IPS-11a (cell line): Measurements from ENCODE around the gene CFAP119.
"Not testable (repeated sequence)": the region's sequence is repeated elsewhere in the genome, so short reads cannot be mapped to it uniquely, and the experiment has no call there.

Source experiments
- H3K4me3 ChIP-seq: one replicate; pipeline ENCODE4 v1.5.1; 2013; ENCODE audit warnings: low read depth, low read length, control low read depth

The CFAP119 gene

DNA sequence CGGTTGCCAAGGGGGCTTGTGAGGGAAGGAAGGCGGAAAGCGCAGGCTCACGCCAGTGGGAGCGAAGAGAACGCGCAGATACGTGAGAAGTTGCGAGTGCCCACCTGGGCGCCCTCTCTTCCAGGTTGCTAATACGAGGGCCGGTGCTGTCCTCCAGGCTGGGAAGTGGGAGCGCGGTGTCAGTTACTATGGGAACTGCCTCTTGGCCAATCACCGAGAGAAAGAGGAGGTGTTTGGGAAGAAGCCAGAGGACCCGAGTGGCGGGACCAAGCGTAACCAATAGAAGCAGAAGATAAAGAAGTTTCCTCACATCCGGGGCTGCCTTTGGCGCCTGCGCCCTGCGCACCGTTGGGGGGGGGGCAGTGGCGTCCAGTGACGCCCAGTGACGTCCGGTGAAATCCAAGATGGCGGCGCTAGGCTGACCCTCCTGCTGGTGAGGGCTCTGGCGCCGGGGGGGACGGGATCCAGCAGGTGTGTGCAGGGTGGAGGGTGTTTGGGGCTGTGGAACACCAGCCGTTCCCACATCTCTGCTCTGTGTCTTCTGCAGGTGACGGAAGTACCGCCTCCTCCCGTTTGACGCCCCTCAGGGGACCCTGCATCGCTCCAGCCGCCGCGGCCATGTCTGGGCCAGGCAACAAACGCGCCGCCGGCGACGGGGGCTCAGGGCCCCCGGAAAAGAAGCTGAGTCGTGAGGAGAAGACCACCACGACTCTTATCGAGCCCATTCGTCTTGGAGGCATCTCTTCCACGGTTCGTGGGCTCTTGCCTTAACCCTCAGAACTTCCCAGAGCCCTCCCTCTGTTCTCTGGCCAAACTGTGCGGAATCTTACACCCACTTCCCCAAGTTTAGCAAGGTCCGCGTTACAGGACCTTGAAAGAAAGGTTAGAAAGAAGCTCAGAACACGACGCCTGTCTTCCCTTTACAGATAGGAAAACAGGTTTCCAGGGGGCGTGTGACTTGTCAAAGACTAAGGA, at the start of gene CFAP119, which contains the start of gene RNF40:
Gene CFAP119, minus strand, starts transcription at position 135 of the 975 bp plus-strand sequence. CDS start 314 bp downstream, outside the sequence.
Gene RNF40, plus strand, starts transcription at position 395 of the 975 bp plus-strand sequence. Its CDS starts 224 bp downstream, at position 619.
- peak within 1 kb of the TSS; percentile 88 for H3K4me3 ChIP-seq

DNA sequence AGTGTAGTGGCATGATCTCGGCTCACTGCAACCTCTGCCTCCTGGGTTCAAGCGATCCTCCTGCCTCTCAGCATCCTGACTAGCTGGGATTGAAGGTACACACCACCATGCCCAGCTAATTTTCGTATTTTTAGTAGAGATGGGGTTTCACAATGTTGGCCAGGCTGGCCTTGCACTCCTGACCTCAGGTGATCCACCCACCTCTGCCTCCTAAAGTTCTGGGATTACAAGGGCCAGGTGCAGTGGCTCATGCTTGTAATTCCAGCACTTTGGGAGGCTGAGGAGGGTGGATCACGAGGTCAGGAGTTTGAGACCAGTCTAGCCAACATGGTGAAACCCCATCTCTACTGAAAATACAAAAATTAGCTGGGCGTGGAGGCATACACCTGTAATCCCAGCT, 47.8 kb upstream of the CFAP119 start:
- not testable (repeated sequence) for H3K4me3 ChIP-seq

DNA sequence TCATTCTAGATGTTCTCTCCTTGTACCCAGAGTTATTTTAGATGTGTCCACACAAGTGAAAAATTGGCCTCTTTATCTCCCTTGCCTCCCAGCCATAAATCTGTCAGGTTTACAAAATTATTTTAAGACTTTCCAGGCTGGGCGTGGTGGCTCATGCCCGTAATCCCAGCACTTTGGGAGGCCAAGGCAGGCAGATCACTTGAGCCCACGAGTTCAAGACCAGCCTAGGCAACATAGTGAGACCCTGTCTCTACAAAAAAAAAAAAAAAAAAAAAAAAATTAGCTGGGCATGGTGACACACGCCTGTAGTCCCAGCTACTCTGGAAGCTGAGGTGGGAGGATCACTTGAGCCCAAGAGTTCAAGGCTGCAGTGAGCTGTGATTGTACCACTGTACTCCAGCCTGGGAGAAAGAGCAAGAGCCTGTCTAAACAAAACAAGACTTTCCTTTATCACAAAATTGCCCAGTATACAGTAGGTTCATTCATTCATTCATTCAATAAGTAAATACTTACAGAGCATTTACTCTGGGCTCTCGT, 47.1 kb upstream of the CFAP119 start:
- not testable (repeated sequence) for H3K4me3 ChIP-seq

DNA sequence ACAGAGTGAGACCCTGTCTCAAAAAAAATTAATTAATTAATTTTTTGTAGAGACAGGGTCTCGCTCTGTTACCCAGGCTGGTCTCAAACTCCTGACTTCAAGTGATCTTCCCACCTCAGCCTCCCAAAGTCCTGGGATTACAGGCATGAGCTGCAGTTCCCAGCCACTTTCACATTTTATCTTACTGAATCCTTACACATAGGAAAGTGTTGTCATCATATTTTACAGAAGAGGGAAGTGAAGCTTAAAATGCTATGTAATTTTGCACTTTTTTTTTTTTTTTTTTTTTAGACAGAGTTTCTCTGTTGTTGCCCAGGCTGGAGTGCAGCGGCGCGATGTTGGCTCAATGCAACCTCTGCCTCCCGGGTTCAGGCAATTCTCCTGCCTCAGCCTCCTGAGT, 46.3 kb upstream of the CFAP119 start:
- H3K4me3 ChIP-seq: no peak overlapping the region

DNA sequence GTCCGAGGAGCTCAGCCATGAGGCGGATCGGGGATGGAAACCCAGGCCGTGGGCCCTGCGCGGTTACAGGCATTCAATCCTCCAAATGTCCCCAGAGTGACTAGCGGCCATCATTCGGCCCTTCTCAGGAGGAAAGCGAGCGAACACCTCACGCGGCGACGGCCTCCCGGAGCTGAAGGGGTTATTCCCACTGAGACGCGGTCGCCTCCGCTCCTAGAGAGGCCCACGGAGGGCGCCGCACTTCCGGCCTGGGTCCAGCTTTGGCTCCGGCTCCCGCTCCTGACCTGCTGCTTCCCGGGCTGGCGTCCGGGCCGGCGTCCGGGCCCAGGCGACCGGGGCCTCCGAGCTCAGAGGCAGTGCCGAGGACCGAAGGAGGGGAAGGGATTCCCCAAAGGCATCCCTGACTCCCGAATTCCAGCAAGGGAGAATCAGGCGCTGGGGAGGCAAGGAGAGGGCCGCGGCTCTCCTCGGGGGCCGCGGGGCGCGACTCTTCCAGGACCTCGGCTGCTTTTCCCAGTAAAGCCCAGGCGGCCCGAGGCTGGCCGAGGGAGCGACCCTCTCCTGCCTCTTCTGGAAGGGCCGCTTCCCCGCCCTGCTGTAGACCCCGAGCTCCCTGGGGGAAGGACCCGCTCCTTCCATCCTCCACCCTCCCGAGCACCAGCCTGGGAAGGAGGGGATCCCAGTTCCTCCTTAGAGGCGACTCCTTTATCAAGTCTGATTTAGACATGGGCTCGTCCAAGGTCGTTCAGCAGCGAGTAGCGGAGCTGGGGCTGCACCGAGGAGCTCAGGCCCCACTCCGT, 43.7 kb upstream of the CFAP119 start:
- peak overlapping the region; percentile 62 for H3K4me3 ChIP-seq

DNA sequence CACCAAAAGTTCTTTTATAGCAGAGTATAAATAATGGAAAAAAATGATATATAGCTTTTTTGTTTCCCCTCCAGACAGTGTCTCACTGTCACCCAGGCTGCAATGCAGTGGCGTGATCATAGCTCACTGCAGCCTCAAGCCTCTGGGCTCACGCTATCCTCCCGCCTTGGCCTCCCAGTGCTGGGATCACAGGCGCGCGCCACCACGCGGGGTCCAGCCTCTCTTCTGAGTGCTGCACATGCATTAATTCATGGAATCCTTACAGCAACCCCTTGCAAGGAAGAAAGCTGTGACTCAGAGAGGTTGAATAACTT, 43.2 kb upstream of the CFAP119 start:
- peak overlapping the region; percentile 62 for H3K4me3 ChIP-seq

DNA sequence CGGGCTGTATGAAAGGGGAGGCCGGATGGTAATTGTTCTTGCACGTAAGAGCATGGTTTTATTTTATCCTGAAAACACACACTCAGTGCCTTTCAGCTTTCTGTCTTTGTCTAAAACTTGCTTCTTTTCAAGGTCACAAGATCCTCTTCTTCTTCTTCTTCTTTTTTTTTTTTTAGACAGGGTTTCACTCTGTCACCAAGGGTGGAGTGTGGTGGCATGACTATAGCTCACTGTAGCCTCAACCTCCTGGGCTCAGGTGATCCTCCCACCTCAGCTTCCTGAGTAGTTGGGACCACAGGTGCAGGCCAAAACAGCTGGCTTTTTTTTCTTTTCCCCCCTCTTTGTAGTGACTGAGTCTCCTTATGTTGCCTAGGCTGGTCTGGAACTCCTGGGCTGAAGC, 41.1 kb upstream of the CFAP119 start:
- H3K4me3 ChIP-seq: no peak overlapping the region

DNA sequence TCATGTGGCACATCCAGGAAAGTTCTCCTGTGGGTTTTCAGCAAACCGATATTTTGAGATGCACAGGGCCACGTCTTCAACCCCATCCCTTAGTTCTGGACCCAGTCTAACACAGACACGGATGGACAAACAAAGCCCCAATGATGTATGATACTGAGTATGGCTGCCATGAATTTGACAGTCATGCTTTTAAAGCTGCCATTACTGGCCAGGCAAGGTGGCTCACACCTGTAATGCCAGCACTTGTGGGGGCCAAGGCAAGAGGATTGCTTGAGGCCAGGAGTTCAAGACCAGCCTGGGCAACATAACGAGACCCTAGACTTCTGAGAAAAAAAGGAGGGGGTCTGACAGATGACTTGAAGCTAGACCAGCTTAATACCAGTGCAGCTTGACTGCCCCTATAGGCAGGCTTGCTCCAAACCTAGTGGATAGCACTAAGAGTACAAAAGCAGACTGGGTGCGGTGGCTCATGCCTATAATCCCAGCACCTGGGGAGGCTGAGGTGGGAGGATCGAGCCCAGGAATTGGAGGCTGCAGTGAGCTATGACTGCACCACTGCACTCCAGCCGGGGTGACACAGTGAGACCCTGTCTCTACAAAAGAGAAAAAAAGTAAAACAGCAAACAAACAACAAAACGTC, 35.9 kb upstream of the CFAP119 start:
- no peak overlapping the region for H3K4me3 ChIP-seq

DNA sequence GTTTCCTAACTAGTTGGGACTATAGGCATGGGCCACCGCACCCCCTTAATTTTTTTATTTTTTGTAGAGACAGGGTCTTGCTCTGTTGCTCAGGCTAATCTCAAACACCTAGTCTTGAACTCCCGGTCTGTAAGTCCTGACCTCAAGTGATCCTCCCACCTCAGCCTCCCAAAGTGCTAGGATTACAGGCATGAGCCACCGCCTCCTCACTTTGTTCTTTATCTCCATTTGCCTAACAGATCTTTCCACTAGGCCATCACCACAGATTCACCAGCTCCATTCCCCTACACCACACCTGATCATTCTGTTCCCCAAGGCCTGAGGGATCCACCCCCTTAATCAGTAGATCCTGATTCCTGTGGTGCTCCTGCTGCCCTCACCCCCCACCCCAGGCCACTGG, 32.8 kb upstream of the CFAP119 start:
- no peak overlapping the region for H3K4me3 ChIP-seq

DNA sequence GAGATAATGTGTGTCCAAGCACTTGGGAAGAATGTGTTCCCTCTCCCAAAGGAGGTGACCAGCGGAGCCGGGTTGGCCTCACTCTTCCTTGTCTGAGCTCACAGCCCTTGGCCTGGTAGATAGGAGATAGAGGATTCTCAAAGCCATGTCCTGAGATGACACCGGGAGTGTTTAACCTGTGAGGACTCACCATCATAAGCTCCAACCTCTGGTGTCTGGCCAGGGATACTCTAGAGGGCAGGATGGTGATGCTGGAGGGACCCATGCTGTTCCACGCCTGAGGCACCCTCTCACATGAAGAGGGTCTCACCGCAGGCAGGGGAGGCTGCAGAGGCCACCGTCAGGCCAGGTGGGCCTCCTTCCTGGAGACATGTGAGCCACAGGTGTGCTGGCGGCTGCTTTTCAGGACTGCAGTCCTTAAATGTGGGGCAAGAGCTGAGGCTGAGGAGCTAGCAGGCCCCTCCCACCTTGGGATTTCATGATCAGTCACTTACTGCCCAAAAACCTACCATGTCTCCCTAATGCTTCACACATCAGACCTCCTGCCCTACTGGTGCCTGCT, 31.7 kb upstream of the CFAP119 start:
- no peak overlapping the region for H3K4me3 ChIP-seq

DNA sequence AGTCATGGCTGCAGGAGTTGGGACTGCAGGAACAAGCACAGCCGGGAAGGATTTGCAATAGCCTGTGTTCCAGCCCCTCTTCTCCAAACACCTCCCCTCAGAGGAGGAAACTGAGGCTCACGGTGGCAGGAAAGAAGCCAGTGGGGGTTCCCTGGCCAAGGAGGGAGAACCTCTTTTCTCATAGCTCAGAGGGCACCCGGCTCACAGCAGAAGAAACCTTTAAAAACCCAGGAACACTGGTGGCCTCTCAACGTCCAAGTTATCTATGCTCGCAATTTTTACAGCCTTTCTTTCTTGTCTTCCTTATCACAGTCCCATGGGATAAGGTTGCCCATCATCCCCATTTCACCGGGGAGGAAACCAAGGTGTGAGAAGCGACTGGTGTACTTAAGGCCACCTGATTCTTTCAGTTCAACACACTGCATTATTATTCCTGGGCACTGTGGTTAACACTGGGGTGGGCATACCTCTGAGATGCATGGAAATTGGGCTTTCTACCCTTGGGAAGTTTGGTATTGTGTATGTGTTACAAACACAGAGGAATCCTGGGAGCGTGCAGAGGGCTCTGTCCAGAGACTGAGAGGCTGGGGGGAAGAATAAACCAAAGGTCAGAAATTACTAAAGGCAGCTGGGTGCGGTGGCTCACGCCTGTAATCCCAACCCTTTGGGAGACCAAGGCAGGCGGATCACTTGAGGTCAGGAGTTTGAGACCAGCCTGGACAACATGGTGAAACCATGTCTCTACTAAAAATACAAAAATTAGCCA, 25.9 kb upstream of the CFAP119 start:
- H3K4me3 ChIP-seq: peak overlapping the region; percentile 83

DNA sequence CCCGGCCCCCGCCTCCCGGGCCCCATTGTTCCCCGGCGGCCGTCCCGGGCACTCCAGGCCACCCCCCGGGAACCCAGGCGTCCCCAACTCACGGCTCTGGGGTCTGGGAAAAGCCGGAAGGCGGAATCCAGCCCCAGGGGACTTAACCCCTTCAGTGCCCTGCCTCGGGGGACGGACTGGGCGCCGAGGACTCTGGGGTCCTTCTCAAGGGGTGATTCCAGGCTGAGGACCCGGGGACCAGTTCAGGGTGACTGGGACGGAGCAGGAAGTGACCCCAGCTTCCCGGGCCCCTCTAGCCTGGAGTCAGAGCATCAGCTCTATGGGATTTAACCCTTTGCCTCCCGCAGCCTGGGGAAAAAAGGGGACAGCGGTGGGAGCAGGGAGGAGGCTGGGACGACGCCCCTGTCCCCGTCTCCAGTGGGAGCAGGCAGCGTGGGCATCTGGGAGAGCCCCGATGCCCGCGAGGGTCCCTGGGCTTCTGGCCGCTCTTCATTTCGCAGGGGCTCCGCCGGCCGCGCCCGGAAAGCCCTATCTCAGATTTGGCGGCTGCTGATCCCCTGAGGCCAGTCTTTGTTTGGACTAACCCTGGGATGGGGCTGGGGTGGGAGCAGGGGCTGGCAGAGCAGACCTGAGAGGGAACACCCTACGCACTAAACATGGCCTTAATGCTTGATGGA, 25.2 kb upstream of the CFAP119 start, which contains the start of gene ZNF629:
Gene ZNF629, minus strand, starts transcription at position 270 of the 677 bp plus-strand sequence. CDS start 2,723 bp downstream, outside the sequence.
- H3K4me3 ChIP-seq: peak within 1 kb of the TSS; percentile 83

DNA sequence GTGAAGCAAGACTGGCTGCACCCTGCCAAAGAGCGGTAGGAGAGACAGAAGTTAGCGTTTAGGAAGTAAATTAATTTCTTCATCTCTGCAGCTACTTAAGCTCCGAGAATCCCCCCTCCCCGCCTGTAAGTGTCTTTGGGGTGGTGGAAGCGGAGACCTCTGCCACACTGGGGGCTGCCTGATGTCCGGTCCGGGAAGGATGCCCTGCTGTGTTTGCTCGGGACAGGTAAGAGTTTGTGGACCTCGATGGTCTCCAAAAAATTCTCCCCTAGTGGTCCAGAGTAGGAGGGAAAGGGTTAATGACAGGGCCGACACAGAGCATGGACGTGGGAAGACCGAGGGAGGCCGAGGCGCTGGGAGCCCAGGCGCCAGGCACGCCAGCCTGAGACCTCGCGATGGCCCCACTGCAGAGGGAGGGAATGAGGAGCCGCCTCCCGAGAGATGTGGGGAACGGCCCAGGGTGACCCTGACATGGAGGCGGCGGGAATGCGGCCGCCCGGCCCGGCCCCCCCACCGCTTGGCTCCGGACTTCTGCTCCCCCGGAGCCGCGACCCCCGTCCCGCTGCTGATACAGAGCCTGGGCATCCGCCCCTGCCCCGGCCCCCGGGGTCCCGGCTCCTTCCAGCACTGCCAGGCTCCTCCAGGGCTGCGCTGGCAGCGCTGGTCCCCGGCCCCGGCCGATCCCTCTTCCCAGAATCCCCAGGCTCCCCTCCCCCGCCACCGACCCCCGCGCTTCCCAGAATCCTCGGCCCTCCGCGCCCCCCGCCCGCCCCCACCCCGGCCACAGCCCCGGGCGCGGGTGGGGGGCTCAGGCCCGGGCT, 24.5 kb upstream of the CFAP119 start:
- peak overlapping the region; percentile 83 for H3K4me3 ChIP-seq

DNA sequence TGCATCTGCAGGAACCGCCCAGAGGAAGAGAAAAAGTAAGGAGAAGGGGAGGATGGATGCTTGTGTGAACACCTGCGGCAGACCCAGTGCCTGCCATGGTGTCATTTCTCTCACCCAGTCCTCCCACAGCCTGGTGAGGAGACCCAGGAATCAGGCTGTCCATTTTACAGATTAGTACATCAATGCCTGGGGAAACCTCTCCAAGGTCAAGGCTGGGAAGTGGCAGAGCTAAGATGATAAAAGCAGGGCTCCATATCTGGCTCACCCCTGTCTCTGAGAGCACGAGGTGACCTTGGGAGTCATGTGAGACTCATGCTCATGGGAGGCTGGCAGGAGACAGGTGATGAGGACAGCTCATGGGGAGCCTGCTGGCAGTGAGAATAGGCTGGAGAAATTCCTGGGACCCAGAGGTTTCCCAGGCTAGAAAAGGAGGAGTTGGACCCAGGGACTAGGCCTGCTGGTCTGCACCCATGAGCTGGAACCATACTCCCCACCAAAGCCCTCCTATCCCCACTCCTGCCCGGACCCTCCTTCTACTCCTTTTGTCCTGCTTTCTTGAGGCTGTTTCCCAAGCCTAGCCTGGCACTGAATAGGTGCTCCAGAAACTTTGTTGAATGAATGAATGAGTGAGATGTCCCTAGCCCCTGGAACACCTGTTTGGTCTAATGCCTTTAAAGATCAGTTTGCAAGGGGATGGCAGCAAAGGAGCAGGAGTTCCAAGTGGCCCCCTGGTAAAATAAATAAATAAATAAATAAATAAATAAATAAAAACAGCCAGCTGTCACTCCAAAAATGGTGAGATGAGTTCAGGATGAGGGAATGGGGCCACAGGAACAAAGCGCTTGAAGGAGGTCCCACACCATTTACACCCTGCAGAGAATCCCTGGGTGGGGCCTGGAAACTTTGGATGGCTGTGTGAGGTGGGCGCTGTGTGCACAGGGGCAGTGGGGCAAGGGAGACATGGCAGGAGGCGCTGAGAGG, 23.6 kb upstream of the CFAP119 start:
- peak overlapping the region; percentile 47 for H3K4me3 ChIP-seq

DNA sequence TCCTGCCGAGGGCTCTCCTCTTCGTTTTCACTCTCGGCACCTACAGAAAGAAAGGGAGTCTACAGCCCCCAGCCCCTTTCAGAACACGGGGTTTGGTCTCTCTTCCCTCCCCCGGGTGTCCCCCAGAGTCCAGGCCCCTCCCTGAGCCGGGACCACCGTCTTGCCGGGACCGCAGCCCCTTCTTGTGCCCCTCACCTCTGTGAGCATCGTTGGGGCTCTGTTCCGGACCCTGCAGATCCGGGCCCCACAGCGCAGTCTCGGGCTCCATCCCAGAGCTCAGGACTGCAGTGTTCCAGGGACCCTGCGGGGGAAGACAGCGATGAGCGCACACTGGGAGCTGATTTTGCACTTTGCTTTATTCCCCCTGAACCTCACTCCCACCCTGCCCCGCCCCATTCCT, 22.4 kb upstream of the CFAP119 start:
- no peak overlapping the region for H3K4me3 ChIP-seq

DNA sequence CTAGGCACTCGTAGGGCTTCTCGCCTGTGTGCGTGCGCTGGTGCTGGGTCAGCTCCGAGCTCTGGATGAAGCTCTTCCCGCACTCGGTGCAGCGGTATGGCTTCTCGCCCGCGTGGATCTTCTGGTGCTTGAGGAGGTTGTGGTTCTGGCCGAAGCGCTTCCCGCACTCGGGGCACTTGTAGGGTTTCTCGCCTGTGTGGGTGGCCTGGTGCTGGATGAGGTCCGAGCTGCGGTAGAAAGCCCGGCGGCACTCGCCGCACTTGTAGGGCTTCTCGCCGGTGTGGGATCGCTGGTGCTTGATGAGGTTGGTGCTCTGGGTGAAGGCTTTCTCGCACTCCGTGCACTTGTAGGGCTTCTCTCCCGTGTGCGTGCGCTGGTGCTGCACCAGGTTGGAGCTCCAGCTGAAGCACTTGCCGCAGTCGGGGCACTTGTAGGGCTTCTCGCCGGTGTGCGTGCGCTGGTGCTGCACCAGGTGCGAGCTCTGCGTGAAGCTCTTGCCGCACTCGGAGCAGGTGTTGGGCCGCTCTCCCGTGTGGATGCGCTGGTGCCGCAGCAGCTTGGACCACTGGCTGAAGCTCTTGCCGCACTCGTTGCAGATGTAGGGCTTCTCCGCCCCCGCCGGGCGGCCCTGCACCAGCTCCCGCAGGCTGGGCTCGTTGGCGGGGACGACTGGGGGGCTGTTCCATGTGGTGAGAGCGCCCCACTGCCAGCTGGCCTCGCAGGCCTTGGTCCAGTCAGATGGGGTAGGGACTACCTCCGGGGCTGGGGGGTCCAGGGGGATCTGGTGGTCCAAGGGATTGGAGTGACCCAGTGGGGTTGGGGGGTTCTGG, 21.6 kb upstream of the CFAP119 start:
- H3K4me3 ChIP-seq: no peak overlapping the region
